Body of pancreas (tissue), 4 donors: Measurements from ENCODE around the gene PPP1R9B. TPM values are rescaled to one million over a fixed set of nuclear protein-coding genes. Genes with fewer than 3 reads are reported as not detected.
A peak's percentile ranks its signal among the peaks of the same experiment; 100 is the strongest.

Source experiments
- ATAC-seq: fragments of 150-250 bp; one replicate; pipeline ENCODE4 v1.9.1; 2016
- DNase-seq, 4 donors: peaks; one replicate each; pipeline ENCODE4 v3.0.0-alpha.2; 2019
- H3K27ac ChIP-seq, 4 donors: fragments of 200-600 bp; sonication (generic); 1 replicate in 3 of 4; 2 replicates in 1 of 4; pipeline versions ENCODE4 v1.5.1 to v1.6.1; 2016 to 2019; ENCODE audit warnings: mild to moderate bottlenecking in 1 of 4, mixed read lengths in 1 of 4, moderate library complexity in 1 of 4
- H3K27me3 ChIP-seq, 2 donors: fragments of 200-600 bp; sonication (generic); one replicate each; pipeline ENCODE4 v1.6.0; 2016; ENCODE audit warnings: mild to moderate bottlenecking in 1 of 2
- H3K36me3 ChIP-seq, 2 donors: fragments of 200-600 bp; sonication (generic); replicated peaks in 1 of 2; 2 replicates each; pipeline ENCODE4 v1.5.1; 2016; ENCODE audit warnings: low read depth in 2 of 2; ENCODE audit not compliant: insufficient read depth in 1 of 2
- H3K4me1 ChIP-seq: fragments of 200-600 bp; sonication (generic); one replicate; pipeline ENCODE4 v1.6.0; 2016
- H3K4me3 ChIP-seq, 2 donors: fragments of 200-600 bp; sonication (generic); 1 replicate in 1 of 2; 2 replicates in 1 of 2; pipeline ENCODE4 v1.5.1; 2016 to 2019
- H3K9me3 ChIP-seq, 3 donors: fragments of 200-600 bp; sonication (generic); 1 replicate in 2 of 3; 2 replicates in 1 of 3; pipeline ENCODE4 v1.5.1; 2016
- CTCF ChIP-seq, 7 experiments: fragments of 450-650 bp in 4 of 7; fragments of 200-600 bp in 3 of 7; sonication (generic) in 3 of 7; IDR thresholded peaks; one replicate each; pipeline ENCODE4 v1.5.1; 2016 to 2019; ENCODE audit warnings: antibody characterized with exemption in 7 of 7
- POLR2A ChIP-seq, 3 donors: fragments of 450-650 bp; IDR thresholded peaks; one replicate each; pipeline ENCODE4 v1.6.1; 2016; ENCODE audit warnings: antibody characterized with exemption in 3 of 3, mild to moderate bottlenecking in 2 of 3
- WGBS, 2 donors: methylation state at CpG; one replicate each; pipeline ENCODE4 v1.1.5; 2017; 5-methylcytosine and 5-hydroxymethylcytosine counted together
- intact Hi-C: fragments of 100-400 bp; cut with DNase I; formaldehyde crosslinking; loops from one replicate; pipeline ENCODE4 v1.15.1; 2023
- total RNA-seq, 2 donors: library from RNA; depleted of rRNA; stranded (reverse); fragments of >200 nt; gene quantifications; one replicate each; pipeline ENCODE4 v1.1.0, GENCODE V29; 2016

The PPP1R9B gene
- total RNA-seq, 2 donors from 2014 or later, result 20.0 to 31.0 TPM

GRCh38 chr17:50174444-50174843 lies 24.0 kb upstream of the PPP1R9B start:
- Histone ChIP-seq H3K36me3 (no peaks in the 10 kb centered on the region), H3K27me3 (no peaks in the 10 kb centered on the region), H3K4me3 (no peak overlapping the region), H3K4me1 (peaks cover 26% of the 10 kb centered on the region), H3K27ac (no peak overlapping the region), H3K9me3 (no peaks in the 10 kb centered on the region)
- DNase-seq (no peak), ATAC-seq (no peak)
- intact Hi-C loops, result no loop called here
- WGBS, 2 donors, result 64 to 69% methylated on average over 6 of the region's 6 CpGs
- TF ChIP-seq CTCF (IDR thresholded peaks at IDR 0.05) (no peak), POLR2A (IDR thresholded peaks at IDR 0.05) (no peak)

- DNase-seq (peak in 1 of 4 donors; percentile 28), ATAC-seq (no peak)
- intact Hi-C loops, result no loop called here
- H3K27me3 ChIP-seq, result no peaks in the 10 kb centered on the region
- 82 to 86% methylated on average over 2 to 10 of the region's 10 CpGs for WGBS, 2 donors
- no peaks in the 10 kb centered on the region for H3K36me3 ChIP-seq
- TF ChIP-seq CTCF (IDR thresholded peaks at IDR 0.05) (no peak), POLR2A (IDR thresholded peaks at IDR 0.05) (no peak)
- H3K27ac ChIP-seq, result no peak overlapping the region
- H3K4me1 ChIP-seq, result peaks cover 23% of the 10 kb centered on the region
- no peaks in the 10 kb centered on the region for H3K9me3 ChIP-seq
- no peak overlapping the region for H3K4me3 ChIP-seq
These were observed 23.0 kb upstream of the PPP1R9B start for GRCh38 chr17:50173335-50173941.

GRCh38 chr17:50172936-50173334 lies 22.5 kb upstream of the PPP1R9B start:
- no peak for DNase-seq
- H3K4me3 ChIP-seq, result no peak overlapping the region
- H3K4me1 ChIP-seq, result peaks cover 18% of the 10 kb centered on the region
- no peaks in the 10 kb centered on the region for H3K27me3 ChIP-seq
- 44 to 52% methylated on average over 6 of the region's 6 CpGs for WGBS, 2 donors
- no peak for TF ChIP-seq POLR2A (IDR thresholded peaks at IDR 0.05)
- TF ChIP-seq CTCF (IDR thresholded peaks at IDR 0.05), result no peak
- H3K9me3 ChIP-seq, result no peaks in the 10 kb centered on the region
- no peaks in the 10 kb centered on the region for H3K36me3 ChIP-seq
- ATAC-seq, result no peak
- H3K27ac ChIP-seq, result no peak overlapping the region
- intact Hi-C loops, result no loop called here

GRCh38 chr17:50172130-50172529 lies 21.7 kb upstream of the PPP1R9B start:
- no peak overlapping the region for H3K27ac ChIP-seq
- ATAC-seq (no peak), DNase-seq (no peak)

More at GRCh38 chr17:50172130-50172529, 21.7 kb upstream of the PPP1R9B start:
- intact Hi-C loops, result no loop called here
- Histone ChIP-seq H3K4me3 (no peak overlapping the region), H3K36me3 (no peaks in the 10 kb centered on the region), H3K9me3 (no peaks in the 10 kb centered on the region), H3K4me1 (peaks cover 11% of the 10 kb centered on the region), H3K27me3 (no peaks in the 10 kb centered on the region)
- WGBS, 2 donors, result 83 to 87% methylated on average over 6 to 11 of the region's 11 CpGs
- no peak for TF ChIP-seq CTCF (IDR thresholded peaks at IDR 0.05)
- no peak for TF ChIP-seq POLR2A (IDR thresholded peaks at IDR 0.05)
